Omental fat pad (tissue), 4 donors: ENCODE measurements around the gene RAB44. TPM values are rescaled to one million over a fixed set of nuclear protein-coding genes. Genes with fewer than 3 reads are reported as not detected.

Source experiments
- ATAC-seq: fragments of 150-250 bp; one replicate; pipeline ENCODE4 v1.9.1; 2016; ENCODE audit warnings: mild to moderate bottlenecking, moderate library complexity; ENCODE audit not compliant: low FRiP score
- DNase-seq: peaks from one replicate; pipeline ENCODE4 v3.0.0-alpha.2; 2019; ENCODE audit warnings: low spot score
- total RNA-seq, 4 donors: library from RNA; depleted of rRNA; stranded (reverse); fragments of >200 nt; gene quantifications; one replicate each; pipeline ENCODE4 v1.1.0, GENCODE V29; 2016
- TF ChIP-seq, protein P1 (sequence below), 3 donors: fragments of 450-650 bp; IDR thresholded peaks; one replicate each; pipeline ENCODE4 v1.5.1; 2016 to 2017; ENCODE audit warnings: antibody characterized with exemption in 3 of 3, mild to moderate bottlenecking in 3 of 3, moderate library complexity in 2 of 3

RAB44 gene
- total RNA-seq, 4 donors from 2014 or later = 0.19 to 2.4 (median 0.43) TPM

- ATAC-seq = no peak
- DNase-seq = no peak
- TF ChIP-seq, protein P1, sequence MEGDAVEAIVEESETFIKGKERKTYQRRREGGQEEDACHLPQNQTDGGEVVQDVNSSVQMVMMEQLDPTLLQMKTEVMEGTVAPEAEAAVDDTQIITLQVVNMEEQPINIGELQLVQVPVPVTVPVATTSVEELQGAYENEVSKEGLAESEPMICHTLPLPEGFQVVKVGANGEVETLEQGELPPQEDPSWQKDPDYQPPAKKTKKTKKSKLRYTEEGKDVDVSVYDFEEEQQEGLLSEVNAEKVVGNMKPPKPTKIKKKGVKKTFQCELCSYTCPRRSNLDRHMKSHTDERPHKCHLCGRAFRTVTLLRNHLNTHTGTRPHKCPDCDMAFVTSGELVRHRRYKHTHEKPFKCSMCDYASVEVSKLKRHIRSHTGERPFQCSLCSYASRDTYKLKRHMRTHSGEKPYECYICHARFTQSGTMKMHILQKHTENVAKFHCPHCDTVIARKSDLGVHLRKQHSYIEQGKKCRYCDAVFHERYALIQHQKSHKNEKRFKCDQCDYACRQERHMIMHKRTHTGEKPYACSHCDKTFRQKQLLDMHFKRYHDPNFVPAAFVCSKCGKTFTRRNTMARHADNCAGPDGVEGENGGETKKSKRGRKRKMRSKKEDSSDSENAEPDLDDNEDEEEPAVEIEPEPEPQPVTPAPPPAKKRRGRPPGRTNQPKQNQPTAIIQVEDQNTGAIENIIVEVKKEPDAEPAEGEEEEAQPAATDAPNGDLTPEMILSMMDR (IDR thresholded peaks at IDR 0.05) = no peak
Observed at GRCh38 chr6:36730424-36731380, 33.1 kb downstream of the RAB44 start.

GRCh38 chr6:36731622-36732310, 34.1 kb downstream of the RAB44 start:
- TF ChIP-seq, protein P1 (IDR thresholded peaks at IDR 0.05) = no peak
- DNase-seq (no peak), ATAC-seq (no peak)

DNA sequence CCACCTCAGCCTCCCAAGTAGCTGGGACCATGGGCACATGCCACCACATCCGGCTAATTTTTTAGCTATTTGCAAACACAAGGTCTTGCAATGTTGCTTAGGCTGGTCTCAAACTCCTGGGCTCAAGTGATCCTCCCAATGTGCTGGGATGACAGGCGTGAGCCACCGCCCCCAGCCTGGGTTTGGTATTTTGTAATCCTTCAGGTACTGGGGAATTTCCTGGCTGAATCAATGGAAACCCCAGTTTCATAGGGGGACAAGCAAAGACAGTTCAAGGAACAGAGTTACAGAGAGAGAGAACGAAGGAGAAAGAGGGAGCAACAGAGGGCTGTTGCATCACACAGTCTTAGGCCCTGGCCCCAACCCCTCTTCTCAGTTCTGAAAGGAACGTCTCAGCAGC, 35.7 kb downstream of the RAB44 start:
- ATAC-seq (no peak), DNase-seq (no peak)
- TF ChIP-seq, protein P1 (IDR thresholded peaks at IDR 0.05) = no peak

DNA sequence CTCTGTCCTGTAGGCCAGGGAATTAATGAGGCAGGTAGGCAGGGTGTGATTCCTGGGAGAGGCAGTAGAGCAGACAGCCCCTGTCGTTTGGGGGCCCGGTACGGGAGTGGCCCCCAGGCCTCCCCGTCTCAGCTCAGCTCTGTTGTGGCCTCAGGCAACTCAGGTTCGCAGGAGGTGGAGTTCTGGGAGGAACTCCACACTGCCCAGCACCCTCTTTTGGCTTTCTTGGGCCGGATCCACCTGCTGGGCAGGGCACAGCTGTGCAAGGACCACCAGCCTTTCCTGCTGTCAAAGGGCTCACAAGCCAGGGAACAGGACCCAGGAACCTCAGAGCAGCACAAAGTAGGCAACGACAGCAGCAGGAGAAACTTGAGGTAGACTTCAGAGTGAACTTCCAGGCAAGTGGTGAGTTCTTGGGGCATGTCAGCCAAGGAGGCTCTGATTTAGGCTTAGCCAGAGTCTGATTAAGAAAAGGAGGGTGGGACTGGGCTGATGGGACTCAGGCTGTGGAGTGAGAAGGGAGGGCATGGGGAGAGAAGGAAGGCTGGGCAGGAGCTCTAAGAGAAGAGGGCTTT, 36.9 kb downstream of the RAB44 start:
- peak; percentile 11 for ATAC-seq
- TF ChIP-seq, protein P1 (IDR thresholded peaks at IDR 0.05) = no peak
- no peak for DNase-seq

- ATAC-seq (peak; percentile 79), DNase-seq (peak; percentile 46)
- TF ChIP-seq, protein P1 (IDR thresholded peaks at IDR 0.05) = no peak
Observed at GRCh38 chr6:36735110-36736071, 37.8 kb downstream of the RAB44 start.
